Retinal pigment epithelial cell (primary cell): Measurements from ENCODE around the gene CNOT9.

Experiments used
- DNase-seq: peaks from one replicate; pipeline ENCODE4 v3.0.0-alpha.2; 2010; ENCODE audit warnings: low read depth
- H3K4me3 ChIP-seq: 2 replicates; pipeline ENCODE4 v1.5.1; 2011; ENCODE audit warnings: mild to moderate bottlenecking, low read length, control low read depth, moderate library complexity
- CTCF ChIP-seq: conservative IDR thresholded peaks from 2 replicates; pipeline ENCODE4 v1.5.1; 2011; ENCODE audit warnings: low read depth, low read length, control low read depth, inconsistent platforms

The CNOT9 gene

GRCh38 chr2:218643751-218644310 is 75.2 kb downstream of the CNOT9 start:
- H3K4me3 ChIP-seq: no peak overlapping the region
- no peak for TF ChIP-seq CTCF
- no peak for DNase-seq

DNA sequence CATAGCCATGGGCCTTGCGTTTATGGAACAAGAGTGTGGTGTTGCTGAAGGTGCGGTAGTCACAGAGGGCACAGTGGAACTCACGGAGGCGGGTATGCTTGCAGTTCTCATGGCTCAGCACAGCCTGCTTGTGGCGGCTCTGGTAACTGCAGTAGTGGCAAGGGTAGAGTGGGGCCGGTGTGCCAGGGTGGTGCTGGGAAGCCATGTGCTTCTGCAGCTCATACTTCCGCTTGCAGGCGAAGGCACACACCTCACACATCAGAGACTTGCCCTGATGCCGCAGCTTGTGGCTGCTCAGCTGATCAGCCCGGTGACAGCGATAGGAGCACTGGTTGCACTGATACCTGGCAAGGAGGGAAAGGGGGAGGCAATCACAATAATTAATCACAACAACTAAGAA is 76.1 kb downstream of the CNOT9 start:
- TF ChIP-seq CTCF: no peak
- DNase-seq: no peak
- H3K4me3 ChIP-seq: no peak overlapping the region

DNA sequence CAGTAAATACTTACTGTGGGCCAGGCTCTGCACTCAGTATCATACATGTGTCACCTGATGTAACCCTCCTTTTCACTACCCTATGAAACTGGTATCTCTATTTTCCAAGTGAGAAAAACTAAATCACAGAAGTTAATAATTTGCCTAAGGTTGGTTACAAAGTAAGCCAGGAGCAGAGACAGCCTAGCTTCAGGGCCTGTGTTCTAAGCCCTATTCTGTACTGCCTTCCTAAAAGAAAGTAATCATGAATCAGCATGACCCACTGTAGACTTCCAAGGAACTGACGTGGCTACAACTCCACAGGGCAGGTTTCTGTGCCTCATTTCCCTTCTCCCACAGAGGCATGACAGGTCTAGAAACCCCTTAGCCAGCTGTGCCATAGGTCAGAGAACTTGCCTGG is 76.5 kb downstream of the CNOT9 start:
- no peak for TF ChIP-seq CTCF
- no peak overlapping the region for H3K4me3 ChIP-seq
- no peak for DNase-seq
